CD4-positive, alpha-beta T cell treated with Interleukin-2 at 100 ng/mL for 4 hours (primary cell): ENCODE data around the gene PRRX1.

ENCODE experiments used
- DNase-seq: peaks from one replicate; pipeline ENCODE4 v3.0.0-alpha.2; 2020; ENCODE audit warnings: low spot score

PRRX1 gene

GRCh38 chr1:170664093-170664827 lies at the start of gene PRRX1:
TSS of gene PRRX1 (plus strand) at chr1:170664131. CDS start at chr1:170664219, 88 bp downstream.
- no peak for DNase-seq

GRCh38 chr1:170617591-170618330 lies 46.2 kb upstream of the PRRX1 start:
- no peak for DNase-seq

GRCh38 chr1:170618421-170618820 lies 45.5 kb upstream of the PRRX1 start:
- no peak for DNase-seq

- no peak for DNase-seq
These were observed 44.5 kb upstream of the PRRX1 start for GRCh38 chr1:170619241-170620028.

- no peak for DNase-seq
These were observed 43.8 kb upstream of the PRRX1 start for GRCh38 chr1:170620164-170620563.

- no peak for DNase-seq
These were observed 40.8 kb upstream of the PRRX1 start for GRCh38 chr1:170623171-170623570.

GRCh38 chr1:170624146-170624545 lies 39.8 kb upstream of the PRRX1 start:
- DNase-seq: no peak

GRCh38 chr1:170630977-170631376 lies 33.0 kb upstream of the PRRX1 start:
- no peak for DNase-seq

GRCh38 chr1:170634293-170634692 lies 29.6 kb upstream of the PRRX1 start:
- DNase-seq: no peak

- DNase-seq: no peak
These were observed 29.0 kb upstream of the PRRX1 start for GRCh38 chr1:170634824-170635410.

GRCh38 chr1:170640581-170640980 lies 23.4 kb upstream of the PRRX1 start:
- DNase-seq: no peak

- no peak for DNase-seq
These were observed 6.6 kb upstream of the PRRX1 start for GRCh38 chr1:170657275-170657853.

GRCh38 chr1:170659399-170660035 lies 4.4 kb upstream of the PRRX1 start:
- DNase-seq: no peak

- DNase-seq: no peak
These were observed 3.6 kb upstream of the PRRX1 start for GRCh38 chr1:170660281-170660713.

GRCh38 chr1:170660871-170661645 lies 2.9 kb upstream of the PRRX1 start:
- DNase-seq: no peak

GRCh38 chr1:170661646-170662411 lies 2.1 kb upstream of the PRRX1 start:
- DNase-seq: no peak

- DNase-seq: no peak
These were observed 1.1 kb upstream of the PRRX1 start for GRCh38 chr1:170662561-170663403.

GRCh38 chr1:170663404-170664092 lies 383 bp upstream of the PRRX1 start:
- DNase-seq: no peak
